Stimulated activated CD8-positive, alpha-beta memory T cell treated with anti-CD3 and anti-CD28 coated beads, Interleukin-4, amount 100 ng/mL, for 48 hours (primary cell): ENCODE measurements around the gene CFL1.

ENCODE experiments used
- DNase-seq: peaks from one replicate; pipeline ENCODE4 v3.0.0-alpha.2; 2020

Gene CFL1

GRCh38 chr11:65857853-65858680 is at the start of gene CFL1:
CFL1 (minus strand) TSS chr11:65858180; CDS start chr11:65858099, 81 bp downstream.
- peak; percentile 97 for DNase-seq

- DNase-seq: no peak
Observed at GRCh38 chr11:65906602-65907001, 48.6 kb upstream of the CFL1 start.

- no peak for DNase-seq
Observed at GRCh38 chr11:65903715-65904114, 45.7 kb upstream of the CFL1 start.

GRCh38 chr11:65903068-65903481 is 45.1 kb upstream of the CFL1 start:
- no peak for DNase-seq

- DNase-seq: no peak
Observed at GRCh38 chr11:65900899-65901180, 42.9 kb upstream of the CFL1 start.

- peak; percentile 95 for DNase-seq
Observed at GRCh38 chr11:65900125-65900898, 42.3 kb upstream of the CFL1 start, which contains the start of gene FOSL1. FOSL1 (minus strand) TSS chr11:65900388; CDS start chr11:65900339, 49 bp downstream.

- DNase-seq: peak; percentile 86
Observed at GRCh38 chr11:65899356-65900124, 41.6 kb upstream of the CFL1 start.

- DNase-seq: no peak
Observed at GRCh38 chr11:65898656-65899355, 40.8 kb upstream of the CFL1 start.

GRCh38 chr11:65897020-65897471 is 39.1 kb upstream of the CFL1 start:
- no peak for DNase-seq

- no peak for DNase-seq
Observed at GRCh38 chr11:65896034-65896999, 38.3 kb upstream of the CFL1 start.

- no peak for DNase-seq
Observed at GRCh38 chr11:65895482-65895981, 37.6 kb upstream of the CFL1 start.

GRCh38 chr11:65894034-65894591 is 36.1 kb upstream of the CFL1 start:
- peak; percentile 64 for DNase-seq

GRCh38 chr11:65892661-65893317 is 34.8 kb upstream of the CFL1 start:
- DNase-seq: no peak

- peak; percentile 68 for DNase-seq
Observed at GRCh38 chr11:65892137-65892540, 34.2 kb upstream of the CFL1 start.

GRCh38 chr11:65891219-65892136 is 33.5 kb upstream of the CFL1 start:
- DNase-seq: peak; percentile 70

GRCh38 chr11:65890324-65891218 is 32.6 kb upstream of the CFL1 start, which contains the start of gene CCDC85B:
CCDC85B (plus strand) TSS chr11:65890673; CDS start chr11:65890784, 111 bp downstream.
- DNase-seq: peak; percentile 99

GRCh38 chr11:65888163-65888814 is 30.3 kb upstream of the CFL1 start, which contains the start of gene FIBP:
FIBP (minus strand) TSS chr11:65888471; CDS start chr11:65888418, 53 bp downstream.
- DNase-seq: peak; percentile 97
